Measurements from ENCODE around the gene POLR3B.
"Not testable (repeated sequence)": the region's sequence is repeated elsewhere in the genome, so short reads cannot be mapped to it uniquely, and the experiment has no call there.

POLR3B gene
- 10.8 to 16.5 reads per million in 2 donors for total RNA-seq

DNA sequence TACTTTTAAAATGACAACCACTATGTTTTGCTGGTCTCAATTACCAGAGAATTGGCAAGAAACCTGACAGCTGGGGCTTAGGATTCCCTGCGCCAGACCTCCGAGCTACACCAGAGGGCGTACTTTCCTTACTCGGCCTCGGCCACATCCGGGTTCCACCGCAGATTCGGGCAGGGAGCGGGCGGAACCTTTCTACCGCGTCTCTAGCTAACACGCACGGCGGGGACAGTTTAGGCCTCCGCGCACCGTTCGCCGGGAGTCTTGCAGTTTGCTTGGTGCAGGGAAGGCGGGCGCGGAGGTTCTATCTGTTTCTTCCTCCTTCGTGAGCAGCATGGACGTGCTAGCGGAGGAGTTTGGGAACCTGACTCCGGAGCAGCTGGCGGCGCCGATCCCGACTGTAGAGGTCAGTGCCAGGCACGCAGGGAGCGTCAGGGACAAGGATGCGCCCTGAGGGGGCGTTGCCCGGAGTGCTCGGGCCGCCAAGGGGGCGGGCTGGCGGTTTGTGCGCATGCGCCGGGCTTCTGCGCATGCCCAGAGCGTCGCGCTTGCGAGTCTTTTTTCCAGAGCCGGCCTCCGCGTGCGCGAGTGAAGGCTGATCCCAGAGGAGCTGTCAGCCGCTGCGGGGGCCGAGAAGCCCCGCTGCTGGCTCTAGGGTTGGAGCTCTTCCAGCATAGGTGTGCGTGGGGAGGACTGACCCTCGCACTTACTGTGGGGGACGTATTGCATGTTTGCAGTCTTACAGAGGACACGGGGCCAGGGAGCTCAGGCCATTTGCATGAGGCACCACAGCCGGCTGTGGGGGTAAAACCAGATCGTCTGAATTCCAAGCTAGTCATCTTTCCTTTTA is at the start of gene POLR3B:
TSS of gene POLR3B (plus strand) at position 200 of the 847 bp plus-strand sequence. CDS start at position 332, 132 bp downstream.
- peak; percentile 81 for DNase-seq

GRCh38 chr12:106308121-106308520 is 49.4 kb upstream of the POLR3B start:
- no peak for DNase-seq

DNA sequence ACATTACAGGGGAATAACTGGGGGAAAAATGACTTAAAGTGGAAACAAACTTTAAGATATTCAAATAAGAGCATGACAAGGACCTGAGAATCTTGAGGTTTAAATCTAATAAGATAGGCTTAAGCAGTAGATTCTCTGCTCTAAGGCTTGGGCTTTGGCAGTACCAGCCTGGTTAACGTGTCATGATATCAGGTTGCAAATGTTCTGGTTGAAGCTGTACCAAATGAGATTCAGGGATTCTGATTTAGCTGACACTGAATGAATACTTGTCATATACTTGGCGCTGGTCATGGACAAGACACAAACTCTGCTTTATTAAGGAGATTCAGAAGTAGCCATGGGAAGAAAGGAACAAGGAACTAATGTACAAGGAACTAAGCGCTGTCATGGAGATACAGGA is 48.9 kb upstream of the POLR3B start:
- DNase-seq: no peak

- DNase-seq: no peak
Observed at GRCh38 chr12:106309671-106310505, 47.7 kb upstream of the POLR3B start.

DNA sequence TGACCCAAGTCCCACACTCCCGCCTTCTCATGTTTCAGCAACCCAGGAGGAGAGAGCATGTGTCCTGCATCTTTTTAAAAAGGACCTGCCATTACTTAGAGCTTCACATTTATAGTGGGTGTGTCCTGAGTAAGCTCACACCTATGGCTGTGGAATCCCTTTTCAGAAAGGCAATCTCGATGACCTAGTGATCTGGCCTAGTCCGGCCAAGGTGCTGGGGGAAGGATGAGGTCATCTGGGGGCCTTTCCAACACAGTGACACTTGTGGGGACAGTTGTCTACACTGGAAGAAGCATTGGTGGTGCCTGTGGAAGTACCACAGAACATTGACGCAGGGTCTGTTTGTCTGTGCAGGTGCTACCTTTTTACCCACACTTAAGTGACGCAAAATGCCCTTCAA is 46.9 kb upstream of the POLR3B start:
- DNase-seq: no peak

- DNase-seq: no peak
Observed at GRCh38 chr12:106311139-106311538, 46.4 kb upstream of the POLR3B start.

DNA sequence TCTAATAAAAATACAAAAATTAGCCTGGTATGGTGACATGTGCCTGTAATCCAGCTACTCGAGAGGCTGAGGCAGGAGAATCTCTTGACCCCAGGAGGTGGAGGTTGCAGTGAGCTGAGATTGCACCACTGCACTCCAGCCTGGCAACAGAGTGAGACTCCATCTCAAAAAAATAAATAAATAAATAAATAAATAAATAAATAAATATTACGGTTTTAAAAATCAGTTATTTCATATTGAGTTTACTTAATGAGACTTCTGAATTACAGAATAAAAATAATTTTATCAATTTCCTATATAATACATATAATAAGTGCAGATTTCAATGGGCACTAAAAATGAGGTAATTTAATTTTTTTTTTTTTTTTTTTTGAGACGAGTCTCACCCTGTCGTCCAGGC is 44.1 kb upstream of the POLR3B start:
- not testable (repeated sequence) for DNase-seq

GRCh38 chr12:106315523-106315922 is 42.0 kb upstream of the POLR3B start:
- DNase-seq: no peak

DNA sequence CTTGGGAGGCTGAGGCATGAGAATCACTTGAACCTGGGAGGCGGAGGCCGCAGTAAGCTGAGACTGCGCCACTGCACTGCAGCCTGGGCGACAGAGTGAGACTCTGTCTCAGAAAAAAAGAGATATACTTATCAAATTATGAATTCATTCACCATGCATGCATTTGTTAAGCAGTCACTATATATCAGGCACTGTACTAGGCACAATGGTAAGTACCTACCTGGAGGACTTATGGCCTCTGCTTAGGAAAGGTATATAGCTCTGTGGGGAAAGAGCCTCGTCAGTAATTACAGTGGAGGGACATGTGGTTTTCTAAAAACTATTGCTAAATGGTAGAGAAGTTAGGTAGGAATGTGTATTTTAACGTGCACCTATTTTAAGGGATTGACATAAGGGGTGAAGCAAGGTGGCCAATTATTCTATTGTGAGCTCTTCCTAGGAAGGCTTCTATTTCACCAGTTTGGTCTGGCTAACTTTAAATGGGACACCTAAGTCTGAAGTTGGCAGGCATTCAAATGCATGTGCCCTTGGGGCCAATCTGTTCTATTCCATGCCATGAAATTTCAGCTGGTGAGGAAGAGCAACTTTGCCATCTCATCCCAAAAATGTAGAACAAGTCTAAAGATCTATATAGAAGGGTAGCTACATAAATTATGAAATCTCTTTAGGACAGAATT is 40.0 kb upstream of the POLR3B start:
- no peak for DNase-seq

GRCh38 chr12:106321139-106321850 is 36.3 kb upstream of the POLR3B start:
- DNase-seq: no peak

- DNase-seq: no peak
Observed at GRCh38 chr12:106323537-106323936, 34.0 kb upstream of the POLR3B start.

GRCh38 chr12:106327309-106327869 is 30.2 kb upstream of the POLR3B start:
- DNase-seq: no peak

GRCh38 chr12:106328735-106329134 is 28.8 kb upstream of the POLR3B start:
- DNase-seq: no peak

- DNase-seq: no peak
Observed at GRCh38 chr12:106329231-106329982, 28.1 kb upstream of the POLR3B start.

GRCh38 chr12:106331599-106331998 is 25.9 kb upstream of the POLR3B start:
- no peak for DNase-seq

DNA sequence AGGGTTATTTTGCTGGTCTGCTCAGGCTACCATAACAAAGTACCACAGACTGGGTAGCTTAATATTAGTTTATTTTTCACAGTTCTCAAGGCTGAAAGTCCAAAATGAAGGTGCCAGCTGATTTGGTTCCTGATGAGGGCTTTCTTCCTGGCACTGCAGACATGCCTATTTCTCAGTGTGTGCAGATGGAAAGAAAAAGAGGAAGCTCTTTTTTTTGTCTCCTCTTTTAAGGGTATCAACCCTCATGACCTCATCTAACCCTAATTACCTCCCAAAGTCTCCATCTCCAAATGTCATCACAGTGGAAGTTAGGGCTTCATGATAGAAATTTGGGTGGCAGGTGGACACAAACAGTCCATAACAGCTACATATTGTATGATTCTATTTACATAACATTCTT is 25.0 kb upstream of the POLR3B start:
- DNase-seq: no peak

DNA sequence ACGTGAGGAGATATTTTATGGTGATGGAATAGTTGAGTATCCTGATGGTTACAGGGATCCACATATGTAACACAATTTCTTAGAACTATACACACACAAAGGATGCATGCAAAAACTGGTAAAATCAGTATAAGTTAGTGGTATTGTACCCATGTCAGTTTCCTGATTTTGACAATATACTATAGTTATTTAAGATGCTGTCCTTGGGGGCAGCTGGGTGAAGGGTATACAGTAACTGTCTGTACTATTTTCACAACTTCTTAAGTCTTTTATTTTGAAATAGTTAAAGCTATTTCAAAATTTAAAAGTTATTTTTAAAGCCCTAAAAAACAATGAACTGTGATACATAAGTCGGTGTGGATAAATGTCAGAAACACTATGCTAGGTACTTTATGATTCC is 24.5 kb upstream of the POLR3B start:
- DNase-seq: no peak

DNA sequence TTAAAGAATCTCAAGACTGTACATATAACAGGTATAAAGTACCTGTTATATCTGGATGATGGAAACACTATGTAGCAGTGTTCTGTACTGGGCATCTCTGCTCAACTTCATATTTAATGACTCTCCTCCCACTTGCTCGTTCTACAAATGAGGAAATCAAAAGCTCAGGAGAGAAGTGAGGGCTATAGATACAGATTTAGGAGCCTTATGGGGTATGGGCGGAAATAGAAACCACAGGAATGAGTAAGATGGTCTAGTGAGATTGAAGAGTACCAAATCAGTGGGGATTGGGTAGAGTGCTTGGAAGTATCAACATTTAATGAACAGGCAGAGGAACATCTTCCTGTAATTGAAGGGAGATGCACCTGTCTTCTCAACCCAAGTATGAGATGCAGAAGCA is 23.8 kb upstream of the POLR3B start:
- DNase-seq: no peak

GRCh38 chr12:106341086-106341877 is 16.3 kb upstream of the POLR3B start:
- DNase-seq: no peak

- DNase-seq: no peak
Observed at GRCh38 chr12:106342397-106343213, 14.9 kb upstream of the POLR3B start.
